Natural killer cell treated with Interleukin-12 subunit alpha and Interleukin-12 subunit beta and Interleukin-15 and Interleukin-18, amount 100 ng/mL, for 72 hours (primary cell): ENCODE measurements around the gene MAN2A1. TPM values are rescaled to one million over a fixed set of nuclear protein-coding genes. Genes with fewer than 3 reads are reported as not detected.
"Not testable (repeated sequence)": the region's sequence is repeated elsewhere in the genome, so short reads cannot be mapped to it uniquely, and the experiment has no call there.

ENCODE experiments used
- ATAC-seq, 2 donors: fragments of 150-1000 bp; cut with Tn5 transposase in 1 of 2; sonication (Bioruptor Pico), chemical (Tn5 transposase) in 1 of 2; 2 replicates each; pipeline ENCODE4 v1.10.0; 2021
- DNase-seq: peaks from one replicate; pipeline ENCODE4 v3.0.0; 2022; ENCODE audit warnings: low spot score
- H3K27ac Mint-ChIP-seq, 2 donors: 1 replicate in 1 of 2; 2 replicates in 1 of 2; pipeline ENCODE4 v1.8.0; 2022; ENCODE audit warnings: mixed read lengths in 2 of 2, mild to moderate bottlenecking in 1 of 2, moderate library complexity in 1 of 2
- H3K27me3 Mint-ChIP-seq, 2 donors: 1 replicate in 1 of 2; 2 replicates in 1 of 2; pipeline ENCODE4 v1.8.0; 2022; ENCODE audit warnings: mixed read lengths in 2 of 2
- H3K36me3 Mint-ChIP-seq: one replicate; pipeline ENCODE4 v1.8.0; 2022; ENCODE audit warnings: mixed read lengths
- H3K4me1 Mint-ChIP-seq, 2 donors: 1 replicate in 1 of 2; 2 replicates in 1 of 2; pipeline ENCODE4 v1.8.0; 2022; ENCODE audit warnings: low read depth in 2 of 2, mixed read lengths in 2 of 2, mild to moderate bottlenecking in 1 of 2
- H3K4me3 Mint-ChIP-seq: one replicate; pipeline ENCODE4 v1.8.0; 2022; ENCODE audit warnings: mixed read lengths
- H3K9me3 Mint-ChIP-seq: 2 replicates; pipeline ENCODE4 v1.8.0; 2022; ENCODE audit warnings: mixed read lengths
- total RNA-seq, 2 donors: library from RNA; stranded (reverse); gene quantifications; one replicate each; pipeline ENCODE4 v1.2.3, GENCODE V29; 2022

Gene MAN2A1
- total RNA-seq, 2 donors from 2014 or later: 37.9 to 38.7 TPM

DNA sequence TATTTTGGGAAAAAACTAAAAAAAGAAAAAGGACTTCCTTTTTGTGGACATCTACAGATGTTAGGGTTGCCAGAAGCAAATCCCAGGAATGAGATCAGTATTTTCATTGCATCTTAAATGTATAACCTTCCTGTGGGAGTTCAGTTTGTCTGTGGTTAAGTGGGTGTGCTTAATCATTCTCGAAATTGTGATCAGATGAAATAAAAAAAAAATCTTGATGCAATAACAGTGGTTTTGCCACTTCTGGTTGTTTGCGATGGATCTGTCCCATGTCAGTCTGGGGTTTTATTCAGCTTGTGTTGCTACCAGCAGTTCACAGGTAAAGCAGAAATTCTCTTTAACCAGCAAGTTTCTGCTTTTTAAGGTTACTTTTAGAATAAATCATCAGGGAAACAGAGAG lies 179.0 kb downstream of the MAN2A1 start:
- DNase-seq (no peak), ATAC-seq (no peak)
- no peak overlapping the region for H3K4me3 Mint-ChIP-seq
- no peaks in the 10 kb centered on the region for H3K9me3 Mint-ChIP-seq
- no peaks in the 10 kb centered on the region for H3K27me3 Mint-ChIP-seq
- peaks cover 19 to 25% of the 10 kb centered on the region in 2 donors for H3K4me1 Mint-ChIP-seq
- H3K36me3 Mint-ChIP-seq: peaks cover 11% of the 10 kb centered on the region
- peak overlapping the region in 1 of 2 donors; percentile 68 for H3K27ac Mint-ChIP-seq

DNA sequence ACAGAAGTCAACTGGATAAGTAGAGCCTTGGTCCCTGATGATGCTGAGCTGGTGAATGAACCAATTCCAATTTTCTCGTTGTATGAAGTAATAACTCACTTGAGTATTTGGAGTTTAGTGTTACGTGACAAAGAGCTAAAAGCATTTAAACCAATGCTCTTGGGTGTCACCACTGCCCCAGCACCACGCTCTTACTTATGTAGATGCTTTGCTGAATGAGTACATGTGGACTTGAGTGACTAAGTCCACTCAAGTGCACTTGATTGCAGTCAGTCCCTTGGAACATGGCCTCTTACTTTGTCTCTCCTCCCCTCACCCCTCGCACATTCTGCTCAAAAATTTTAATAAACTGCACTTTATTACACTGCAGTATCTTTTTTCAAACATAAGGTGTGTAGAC lies 184.0 kb downstream of the MAN2A1 start:
- no peak overlapping the region for H3K27ac Mint-ChIP-seq
- H3K4me1 Mint-ChIP-seq: peaks cover 16 to 21% of the 10 kb centered on the region in 2 donors
- no peaks in the 10 kb centered on the region for H3K36me3 Mint-ChIP-seq
- DNase-seq (no peak), ATAC-seq (no peak)
- H3K27me3 Mint-ChIP-seq: no peaks in the 10 kb centered on the region
- H3K9me3 Mint-ChIP-seq: no peaks in the 10 kb centered on the region
- H3K4me3 Mint-ChIP-seq: no peak overlapping the region

DNA sequence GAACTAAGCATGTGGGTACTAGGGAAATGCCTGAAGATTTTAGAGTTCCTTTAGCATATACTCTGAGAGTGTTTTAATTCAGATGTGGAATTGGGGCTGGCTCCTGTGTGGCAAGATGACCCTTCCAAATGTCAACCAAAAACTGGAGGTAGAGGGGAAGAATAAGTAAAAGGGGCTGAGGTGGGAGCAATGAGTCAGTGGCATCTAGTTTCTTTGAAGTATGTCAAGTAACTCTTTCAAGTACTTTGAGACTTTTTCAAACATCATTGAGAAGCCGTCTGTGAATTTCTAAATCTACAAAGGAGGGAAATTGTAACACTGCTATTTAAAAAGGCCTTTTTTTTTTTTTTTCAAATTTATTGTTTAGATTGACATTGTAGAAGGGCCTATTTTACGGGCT lies 184.4 kb downstream of the MAN2A1 start:
- H3K27ac Mint-ChIP-seq: no peak overlapping the region

DNA sequence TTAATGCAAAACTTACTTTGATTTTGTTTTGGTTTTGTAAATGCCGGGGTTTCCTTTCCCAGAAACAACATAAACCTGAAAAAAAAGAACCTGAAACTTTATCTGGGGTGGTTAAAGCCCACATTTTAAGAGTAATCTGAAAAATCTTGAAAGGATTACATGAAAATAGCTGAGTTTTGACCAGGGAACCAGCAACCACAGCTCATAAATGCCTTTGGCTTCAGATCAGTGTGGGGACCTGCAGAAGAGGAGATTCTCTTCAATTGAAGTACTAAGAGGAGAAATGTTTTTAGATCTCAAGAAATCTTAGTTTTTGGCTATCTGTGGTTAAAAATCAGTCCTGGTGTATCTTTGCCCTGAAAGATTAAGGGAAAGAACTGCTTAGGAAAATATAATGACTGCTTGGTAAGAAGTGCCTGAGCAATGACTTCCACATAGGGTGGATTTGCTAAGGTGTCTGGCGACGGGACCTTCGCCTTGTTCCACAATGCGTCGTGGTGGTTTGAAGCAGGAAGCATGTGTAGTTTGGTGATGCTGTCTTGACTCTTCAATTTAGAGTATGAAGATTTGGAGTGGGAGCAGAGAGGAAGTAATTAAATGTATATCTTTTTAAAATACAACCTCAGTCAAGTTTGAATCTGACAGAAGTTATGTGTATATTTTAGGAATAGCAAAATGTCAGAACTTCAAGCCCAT lies 186.5 kb downstream of the MAN2A1 start:
- Mint-ChIP-seq H3K4me1 (peaks cover 5 to 13% of the 10 kb centered on the region in 2 donors), H3K27ac (no peak overlapping the region), H3K36me3 (no peaks in the 10 kb centered on the region), H3K27me3 (no peaks in the 10 kb centered on the region), H3K9me3 (no peaks in the 10 kb centered on the region), H3K4me3 (no peak overlapping the region)
- no peak for ATAC-seq
- no peak for DNase-seq

More for the DNA sequence above, 184.4 kb downstream of the MAN2A1 start:
- ATAC-seq (no peak), DNase-seq (no peak)
- no peaks in the 10 kb centered on the region for H3K36me3 Mint-ChIP-seq
- no peaks in the 10 kb centered on the region for H3K9me3 Mint-ChIP-seq
- no peaks in the 10 kb centered on the region for H3K27me3 Mint-ChIP-seq
- H3K4me3 Mint-ChIP-seq: no peak overlapping the region
- peaks cover 12 to 17% of the 10 kb centered on the region in 2 donors for H3K4me1 Mint-ChIP-seq

DNA sequence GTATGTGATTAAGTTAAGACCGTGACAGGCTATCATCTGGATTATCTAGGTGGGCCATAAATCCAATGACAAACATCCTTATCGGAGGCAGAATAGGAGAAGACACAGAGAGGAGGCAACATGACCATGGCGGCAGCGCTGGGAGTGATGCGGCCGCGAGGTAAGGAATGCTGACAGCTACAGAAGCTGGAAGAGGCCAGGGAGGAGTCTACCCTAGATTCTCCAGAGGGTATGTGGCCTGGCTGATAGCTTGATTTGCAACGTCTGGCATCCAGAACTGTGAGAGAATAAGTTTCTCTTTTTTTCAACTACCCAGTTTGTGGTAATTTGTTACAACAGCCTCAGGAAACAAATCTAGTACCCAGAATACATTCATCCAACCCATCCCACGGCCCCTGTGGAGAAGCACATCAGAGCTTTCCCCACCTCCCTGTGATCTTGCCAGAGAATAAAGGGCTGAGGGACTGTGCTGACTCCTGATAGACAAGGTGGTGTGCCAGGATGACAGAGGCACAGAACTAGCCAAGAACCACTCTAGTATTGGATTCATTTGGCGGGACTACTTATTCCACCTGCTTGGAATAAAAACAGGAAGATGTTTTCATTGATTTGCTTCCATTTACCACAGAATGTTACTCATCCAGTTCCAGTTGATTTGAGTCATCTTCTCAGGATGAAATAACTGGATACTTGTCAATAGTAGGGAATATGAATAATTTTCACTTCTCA lies 187.4 kb downstream of the MAN2A1 start:
- DNase-seq (no peak), ATAC-seq (no peak)
- H3K4me1 Mint-ChIP-seq: peaks cover 5 to 9% of the 10 kb centered on the region in 2 donors
- no peaks in the 10 kb centered on the region for H3K27me3 Mint-ChIP-seq
- no peaks in the 10 kb centered on the region for H3K9me3 Mint-ChIP-seq
- H3K27ac Mint-ChIP-seq: no peak overlapping the region
- no peaks in the 10 kb centered on the region for H3K36me3 Mint-ChIP-seq
- no peak overlapping the region for H3K4me3 Mint-ChIP-seq

DNA sequence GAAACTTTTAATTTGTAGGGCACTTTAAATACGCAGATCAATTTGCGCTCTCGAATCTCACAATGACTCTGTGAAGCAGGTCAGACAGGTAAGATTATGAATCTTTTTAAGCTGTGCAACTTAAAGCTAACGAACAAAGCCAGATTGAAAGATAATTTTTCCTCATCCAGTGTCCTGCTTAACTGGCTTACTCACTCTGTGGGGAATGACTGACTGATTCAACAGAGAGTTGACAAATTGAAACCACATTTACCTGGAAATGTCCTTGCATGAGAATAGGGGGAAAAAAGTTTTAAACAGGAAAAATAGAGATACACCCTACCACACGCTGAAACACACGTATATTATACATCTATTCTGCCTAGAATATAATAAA lies 187.9 kb downstream of the MAN2A1 start:
- no peak for ATAC-seq
- no peaks in the 10 kb centered on the region for H3K36me3 Mint-ChIP-seq
- H3K9me3 Mint-ChIP-seq: no peaks in the 10 kb centered on the region
- DNase-seq: no peak
- no peak overlapping the region for H3K4me3 Mint-ChIP-seq
- H3K27me3 Mint-ChIP-seq: no peaks in the 10 kb centered on the region
- H3K4me1 Mint-ChIP-seq: peaks cover 9 to 10% of the 10 kb centered on the region in 2 donors
- no peak overlapping the region for H3K27ac Mint-ChIP-seq

DNA sequence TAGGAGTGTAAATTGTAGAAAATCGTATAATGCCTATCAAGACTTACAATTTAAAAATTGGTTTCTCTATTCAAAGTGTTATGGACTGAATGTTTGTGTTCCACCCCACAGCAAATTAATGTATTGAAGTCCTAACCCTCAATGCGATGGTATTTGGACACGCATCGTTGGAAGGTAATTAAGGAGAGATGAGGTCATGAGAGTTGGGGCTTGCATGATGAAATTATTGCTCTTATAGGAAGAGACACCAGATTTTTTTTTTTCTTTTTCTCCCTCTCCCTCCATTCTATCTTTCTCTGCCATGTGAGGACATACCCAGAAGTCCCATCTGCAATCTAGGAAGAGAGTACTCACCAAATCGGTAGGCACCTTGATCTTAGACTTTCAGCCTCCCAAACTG lies 189.2 kb downstream of the MAN2A1 start:
- H3K4me1 Mint-ChIP-seq: peaks cover 9 to 11% of the 10 kb centered on the region in 2 donors
- H3K36me3 Mint-ChIP-seq: no peaks in the 10 kb centered on the region
- DNase-seq (no peak), ATAC-seq (no peak)
- no peak overlapping the region for H3K4me3 Mint-ChIP-seq
- no peak overlapping the region for H3K27ac Mint-ChIP-seq
- H3K9me3 Mint-ChIP-seq: no peaks in the 10 kb centered on the region
- H3K27me3 Mint-ChIP-seq: no peaks in the 10 kb centered on the region

DNA sequence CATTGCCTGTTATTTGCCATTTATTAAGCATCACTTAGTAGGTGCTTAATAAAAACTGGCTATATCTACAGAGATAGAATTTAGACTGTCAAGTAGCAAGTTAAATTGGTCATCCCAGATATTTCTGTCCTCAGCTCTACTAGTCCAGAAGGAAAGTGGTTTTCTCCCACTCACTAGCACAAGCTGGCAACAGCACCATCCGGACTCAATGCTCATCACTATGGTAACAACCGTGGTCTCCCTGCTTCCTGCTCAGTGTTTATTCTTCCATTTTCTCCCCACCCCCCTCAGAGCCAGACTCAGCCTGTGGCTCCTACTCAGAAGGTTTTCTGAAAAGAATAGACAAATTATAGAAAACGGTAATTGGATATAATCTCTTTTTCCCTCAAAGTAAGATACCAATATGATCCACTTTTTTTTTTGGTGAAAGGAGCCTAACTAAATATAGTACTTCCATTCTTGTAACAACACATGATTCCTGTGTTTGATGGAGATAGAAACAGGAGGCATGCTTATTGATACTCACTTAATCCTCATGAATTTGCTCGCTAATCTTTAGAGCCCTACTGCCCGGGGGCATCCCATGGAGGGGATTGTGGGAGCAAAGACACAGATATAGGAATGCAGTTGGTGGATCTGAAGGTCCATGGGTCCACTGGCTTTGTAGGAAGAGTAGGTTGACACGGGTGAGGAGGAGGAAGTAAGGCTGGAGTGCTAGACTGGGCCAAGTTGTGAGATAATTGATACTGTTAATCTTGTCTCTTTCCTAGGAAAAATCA lies 191.4 kb downstream of the MAN2A1 start:
- Mint-ChIP-seq H3K9me3 (no peaks in the 10 kb centered on the region), H3K4me1 (peaks cover 4 to 11% of the 10 kb centered on the region in 2 donors), H3K27me3 (no peaks in the 10 kb centered on the region), H3K36me3 (no peaks in the 10 kb centered on the region), H3K4me3 (no peak overlapping the region), H3K27ac (peak overlapping the region in 1 of 2 donors; percentile 9)
- ATAC-seq: no peak
- DNase-seq: no peak

DNA sequence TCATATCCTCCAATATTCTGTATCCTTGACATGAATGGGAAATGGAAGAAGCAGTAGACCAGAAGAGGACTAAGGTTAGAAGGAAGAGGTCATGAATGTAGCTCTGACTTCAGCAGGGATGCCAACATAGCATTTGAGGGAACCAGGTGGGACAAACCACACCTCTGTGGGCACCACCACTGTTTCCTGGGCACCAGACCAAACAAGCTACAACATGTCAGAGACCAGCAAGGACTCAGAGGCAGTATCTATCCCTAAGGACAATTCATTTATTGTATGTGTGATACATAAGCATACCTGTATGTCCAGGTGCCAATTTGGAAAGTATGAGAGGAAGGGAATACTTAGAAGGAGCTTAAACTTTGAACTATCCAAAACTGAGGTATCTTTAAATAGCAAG lies 192.8 kb downstream of the MAN2A1 start:
- H3K27ac Mint-ChIP-seq: no peak overlapping the region
- H3K4me1 Mint-ChIP-seq: peaks cover 0 to 8% of the 10 kb centered on the region in 2 donors
- no peaks in the 10 kb centered on the region for H3K9me3 Mint-ChIP-seq
- no peak for ATAC-seq
- no peak overlapping the region for H3K4me3 Mint-ChIP-seq
- no peak for DNase-seq
- no peaks in the 10 kb centered on the region for H3K27me3 Mint-ChIP-seq
- H3K36me3 Mint-ChIP-seq: no peaks in the 10 kb centered on the region

DNA sequence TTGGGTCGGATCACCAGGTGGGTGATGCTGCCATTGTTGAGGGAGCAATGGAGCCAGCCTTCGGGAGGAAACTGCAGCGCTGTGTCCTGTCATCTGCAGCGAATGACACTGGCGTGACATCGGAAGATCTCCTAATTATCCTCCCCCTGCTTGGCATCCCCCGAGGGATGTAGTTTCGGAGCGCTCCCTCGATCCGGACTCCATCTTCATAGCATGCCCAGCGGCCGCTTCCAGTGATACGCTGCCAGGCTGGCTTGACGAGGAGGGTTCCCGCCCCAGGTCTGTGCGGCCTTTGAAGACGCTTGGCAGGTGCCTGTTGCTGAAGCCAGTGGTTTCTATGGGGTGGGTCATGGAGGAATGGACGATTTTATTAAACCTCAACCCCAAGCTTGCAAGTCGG lies 194.9 kb downstream of the MAN2A1 start:
- Mint-ChIP-seq H3K36me3 (no peaks in the 10 kb centered on the region), H3K27me3 (no peaks in the 10 kb centered on the region), H3K9me3 (no peaks in the 10 kb centered on the region), H3K4me1 (peaks cover 0 to 8% of the 10 kb centered on the region in 2 donors), H3K4me3 (no peak overlapping the region), H3K27ac (no peak overlapping the region)
- DNase-seq (no peak), ATAC-seq (no peak)

DNA sequence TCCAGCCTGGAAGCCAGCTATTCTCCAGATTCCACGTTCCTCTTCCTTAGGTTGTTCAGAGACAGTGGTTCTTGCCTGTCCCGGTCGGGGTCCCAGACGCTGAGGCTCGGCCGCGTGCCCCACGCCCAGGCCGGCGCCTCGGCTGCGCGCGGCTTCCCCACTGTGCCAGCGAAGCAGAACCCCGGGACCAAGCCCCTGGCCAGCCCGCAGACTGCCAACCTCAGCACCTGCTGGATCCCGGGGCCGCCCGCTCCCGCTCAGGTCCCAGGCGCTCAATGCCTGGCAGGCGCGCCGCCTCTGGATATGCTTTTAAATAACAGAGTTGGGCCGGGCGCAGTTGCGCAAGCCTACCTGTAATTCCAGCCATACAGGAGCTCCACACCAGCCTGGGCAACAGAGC lies 195.5 kb downstream of the MAN2A1 start:
- no peaks in the 10 kb centered on the region for H3K36me3 Mint-ChIP-seq
- H3K27me3 Mint-ChIP-seq: no peaks in the 10 kb centered on the region
- DNase-seq: no peak
- H3K27ac Mint-ChIP-seq: no peak overlapping the region
- H3K9me3 Mint-ChIP-seq: no peaks in the 10 kb centered on the region
- peaks cover 0 to 8% of the 10 kb centered on the region in 2 donors for H3K4me1 Mint-ChIP-seq
- peak in 1 of 2 donors; percentile 50 for ATAC-seq
- no peak overlapping the region for H3K4me3 Mint-ChIP-seq

DNA sequence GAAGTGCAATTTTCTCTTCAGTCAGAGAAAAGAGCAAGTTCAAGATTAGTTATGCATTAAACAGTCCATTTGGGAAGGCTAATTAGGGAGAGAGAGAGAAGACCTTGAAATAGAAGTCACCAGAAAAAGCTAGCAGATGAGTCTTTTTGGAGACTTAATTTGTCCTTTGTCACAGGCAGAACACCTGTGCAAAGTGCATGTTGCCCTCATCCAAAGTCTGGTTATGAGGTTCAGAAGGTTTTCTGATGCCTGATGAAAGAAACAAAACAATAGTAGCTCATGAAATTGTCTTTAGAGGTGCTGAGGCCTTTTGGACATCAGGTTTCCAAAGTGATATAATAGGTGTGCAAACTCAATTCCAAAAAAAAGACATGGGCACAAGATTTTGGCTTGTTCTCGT lies 199.3 kb downstream of the MAN2A1 start:
- H3K9me3 Mint-ChIP-seq: peaks cover 5% of the 10 kb centered on the region
- no peak overlapping the region for H3K4me3 Mint-ChIP-seq
- no peak overlapping the region for H3K27ac Mint-ChIP-seq
- no peak for DNase-seq
- no peaks in the 10 kb centered on the region for H3K27me3 Mint-ChIP-seq
- ATAC-seq: no peak
- H3K36me3 Mint-ChIP-seq: no peaks in the 10 kb centered on the region
- no peaks in the 10 kb centered on the region for H3K4me1 Mint-ChIP-seq

DNA sequence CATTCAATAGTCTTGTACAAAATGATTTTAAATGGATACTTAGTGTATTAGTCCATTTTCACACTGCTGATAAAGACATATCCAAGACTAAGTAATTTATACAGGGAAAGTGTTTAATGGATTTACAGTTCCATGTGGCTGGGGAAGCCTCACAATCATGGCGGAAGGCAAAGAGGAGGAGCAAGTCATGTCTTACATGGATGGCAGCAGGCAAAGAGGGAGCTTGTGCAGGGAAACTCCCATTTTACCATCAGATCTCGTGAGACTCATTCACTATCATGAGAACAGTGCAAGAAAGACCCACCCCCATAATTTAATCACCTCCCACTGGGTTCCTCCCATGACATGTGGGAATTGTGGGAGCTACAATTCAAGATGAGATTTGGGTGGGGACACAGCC lies 203.5 kb downstream of the MAN2A1 start:
- not testable (repeated sequence) for ATAC-seq, H3K36me3 Mint-ChIP-seq, H3K9me3 Mint-ChIP-seq, H3K27ac Mint-ChIP-seq, H3K27me3 Mint-ChIP-seq, DNase-seq, H3K4me3 Mint-ChIP-seq, H3K4me1 Mint-ChIP-seq
